ENCODE measurements around the gene SLCO1B1. TPM values are rescaled to one million over a fixed set of nuclear protein-coding genes. Genes with fewer than 3 reads are reported as not detected.

Gene SLCO1B1
- total RNA-seq, 2 experiments from 2014 or later = not detected

- Histone ChIP-seq H4K20me1 (ENCODE audit: insufficient read depth, low read length) (no peaks in the 10 kb centered on the region), H3K4me1 (ENCODE audit: insufficient read depth, low read length, poor library complexity, severe bottlenecking) (no peaks in the 10 kb centered on the region), H3K4me3 (ENCODE audit: low read depth, low read length, poor library complexity, severe bottlenecking) (no peak overlapping the region), H3K79me2 (ENCODE audit: insufficient read depth, low read depth, low read length) (no peaks in the 10 kb centered on the region), H3K9me2 (ENCODE audit: insufficient read depth, low read length) (no peaks in the 10 kb centered on the region), H2AFZ (ENCODE audit: low read length) (no peak overlapping the region), H3K36me3 (ENCODE audit: insufficient read depth, low read length) (no peaks in the 10 kb centered on the region), H3K27ac (ENCODE audit: low read depth, low read length, poor library complexity, severe bottlenecking) (no peak overlapping the region), H3K9me3 (ENCODE audit: low read length) (no peaks in the 10 kb centered on the region), H3K4me2 (ENCODE audit: low read length) (no peak overlapping the region)
- TF ChIP-seq CTCF (conservative IDR thresholded peaks at IDR 0.05; ENCODE audit: low read length) = no peak
- no peak for TF ChIP-seq EZH2phosphoT487 (IDR thresholded peaks at IDR 0.05; ENCODE audit: borderline replicate concordance, low read depth, low read length)
- CTCF ChIA-PET (ENCODE audit: unreplicated experiment) = no interaction called here
- no TSS peak for BruUV-seq (replicated peaks)
- no peak for DNase-seq (ENCODE audit: low spot score)
- POLR2A ChIA-PET = interaction anchor here (0.5 kb wide), 1 partner anchor 35 kb away, joined by 3 read pairs; no protein-coding TSS in a partner anchor
- intact Hi-C loops (cut with micrococcal nuclease; ENCODE audit: unreplicated experiment) = no loop called here
These were observed 17.7 kb upstream of the SLCO1B1 start for GRCh38 chr12:21113266-21113665.

DNA sequence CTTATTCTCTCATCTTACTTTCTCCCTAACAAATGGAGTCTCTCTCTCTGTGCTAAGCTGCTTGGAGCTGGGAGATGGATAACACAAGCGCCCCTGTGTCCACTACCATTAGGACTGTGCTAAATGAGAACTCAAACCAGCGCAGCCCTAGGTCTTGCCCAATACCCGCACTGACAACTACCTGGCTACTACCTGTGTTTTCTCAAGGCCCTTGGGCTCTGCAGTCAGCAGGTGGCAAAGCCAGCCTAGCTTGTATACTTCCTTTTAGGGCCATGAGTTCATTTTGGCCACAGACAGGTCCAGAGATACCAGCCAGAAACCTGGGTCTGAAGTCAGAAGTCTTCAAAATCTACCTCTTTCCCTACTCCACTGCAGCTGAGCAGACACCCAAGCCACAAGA, 13.0 kb upstream of the SLCO1B1 start:
- intact Hi-C loops (cut with micrococcal nuclease; ENCODE audit: unreplicated experiment) = no loop called here
- TF ChIP-seq CTCF (conservative IDR thresholded peaks at IDR 0.05; ENCODE audit: low read length) (no peak), EZH2phosphoT487 (IDR thresholded peaks at IDR 0.05; ENCODE audit: borderline replicate concordance, low read depth, low read length) (no peak)
- H3K9me3 ChIP-seq (ENCODE audit: low read length) = no peaks in the 10 kb centered on the region
- no peaks in the 10 kb centered on the region for H3K9me2 ChIP-seq (ENCODE audit: insufficient read depth, low read length)
- no peak overlapping the region for H3K4me2 ChIP-seq (ENCODE audit: low read length)
- H2AFZ ChIP-seq (ENCODE audit: low read length) = no peak overlapping the region
- no TSS peak for BruUV-seq (replicated peaks)
- H3K79me2 ChIP-seq (ENCODE audit: insufficient read depth, low read depth, low read length) = no peaks in the 10 kb centered on the region
- no peaks in the 10 kb centered on the region for H3K36me3 ChIP-seq (ENCODE audit: insufficient read depth, low read length)
- no peak for DNase-seq (ENCODE audit: low spot score)
- H3K4me3 ChIP-seq (ENCODE audit: low read depth, low read length, poor library complexity, severe bottlenecking) = no peak overlapping the region
- CTCF ChIA-PET (ENCODE audit: unreplicated experiment) = no interaction called here
- no peaks in the 10 kb centered on the region for H3K4me1 ChIP-seq (ENCODE audit: insufficient read depth, low read length, poor library complexity, severe bottlenecking)
- H4K20me1 ChIP-seq (ENCODE audit: insufficient read depth, low read length) = no peaks in the 10 kb centered on the region
- H3K27ac ChIP-seq (ENCODE audit: low read depth, low read length, poor library complexity, severe bottlenecking) = no peak overlapping the region
- POLR2A ChIA-PET = interaction anchor here (0.6 to 0.7 kb wide), 2 partner anchors 70 to 180 kb away, joined by 3 read pairs; no protein-coding TSS in a partner anchor

DNA sequence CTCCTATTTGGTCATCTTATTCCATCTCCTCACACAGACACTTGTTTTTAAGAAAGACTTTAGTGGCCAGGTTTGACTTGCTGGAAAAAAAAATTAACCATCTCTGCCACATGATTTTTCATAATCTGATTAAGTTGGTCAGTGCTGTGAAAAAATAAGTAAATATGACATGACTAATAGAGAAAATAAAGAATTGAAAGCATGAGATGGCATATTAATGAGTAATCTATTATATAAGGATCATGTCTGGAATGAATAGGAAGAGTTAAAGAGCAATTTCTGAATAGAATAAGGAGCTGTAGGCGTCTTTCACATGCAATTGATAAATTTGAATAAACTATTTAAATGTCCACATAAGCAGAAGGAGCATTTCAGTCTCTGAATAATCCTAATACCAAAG, 12.2 kb upstream of the SLCO1B1 start:
- Histone ChIP-seq H4K20me1 (ENCODE audit: insufficient read depth, low read length) (no peaks in the 10 kb centered on the region), H3K9me3 (ENCODE audit: low read length) (no peaks in the 10 kb centered on the region), H3K27ac (ENCODE audit: low read depth, low read length, poor library complexity, severe bottlenecking) (no peak overlapping the region), H3K4me2 (ENCODE audit: low read length) (no peak overlapping the region), H3K36me3 (ENCODE audit: insufficient read depth, low read length) (no peaks in the 10 kb centered on the region), H3K4me1 (ENCODE audit: insufficient read depth, low read length, poor library complexity, severe bottlenecking) (no peaks in the 10 kb centered on the region), H2AFZ (ENCODE audit: low read length) (no peak overlapping the region), H3K4me3 (ENCODE audit: low read depth, low read length, poor library complexity, severe bottlenecking) (no peak overlapping the region), H3K79me2 (ENCODE audit: insufficient read depth, low read depth, low read length) (no peaks in the 10 kb centered on the region), H3K9me2 (ENCODE audit: insufficient read depth, low read length) (no peaks in the 10 kb centered on the region)
- no peak for DNase-seq (ENCODE audit: low spot score)
- intact Hi-C loops (cut with micrococcal nuclease; ENCODE audit: unreplicated experiment) = no loop called here
- ChIA-PET POLR2A (interaction anchor here (0.6 kb wide), 1 partner anchor 401 kb away, joined by 6 read pairs; no protein-coding TSS in a partner anchor), CTCF (ENCODE audit: unreplicated experiment) (no interaction called here)
- no TSS peak for BruUV-seq (replicated peaks)
- TF ChIP-seq EZH2phosphoT487 (IDR thresholded peaks at IDR 0.05; ENCODE audit: borderline replicate concordance, low read depth, low read length) = no peak
- TF ChIP-seq CTCF (conservative IDR thresholded peaks at IDR 0.05; ENCODE audit: low read length) = no peak
